Large intestine (tissue), 3 donors: ENCODE measurements around the gene SMURF2. TPM values are rescaled to one million over a fixed set of nuclear protein-coding genes. Genes with fewer than 3 reads are reported as not detected.
A peak's percentile ranks its signal among the peaks of the same experiment; 100 is the strongest.
"Not testable (repeated sequence)": the region's sequence is repeated elsewhere in the genome, so short reads cannot be mapped to it uniquely, and the experiment has no call there.

Experiments
- DNase-seq, 2 donors: peaks; one replicate each; pipeline versions ENCODE4 v3.0.0 to v3.0.0-alpha.2; 2013
- H3K27ac ChIP-seq: one replicate; pipeline ENCODE4 v1.5.1; 2013; ENCODE audit warnings: low read length
- H3K27me3 ChIP-seq: 2 replicates; pipeline ENCODE4 v1.6.1; 2013; ENCODE audit warnings: low read length; ENCODE audit not compliant: control insufficient read depth, insufficient read depth
- H3K36me3 ChIP-seq: 2 replicates; pipeline ENCODE4 v1.6.1; 2013; ENCODE audit warnings: low read length; ENCODE audit not compliant: control insufficient read depth, insufficient read depth
- H3K4me1 ChIP-seq: one replicate; pipeline ENCODE4 v1.6.1; 2013; ENCODE audit warnings: low read length; ENCODE audit not compliant: control insufficient read depth, insufficient read depth
- H3K4me3 ChIP-seq: one replicate; pipeline ENCODE4 v1.5.1; 2013; ENCODE audit warnings: low read length
- H3K9me3 ChIP-seq: one replicate; pipeline ENCODE4 v1.6.1; 2013; ENCODE audit warnings: mild to moderate bottlenecking, low read depth, low read length, moderate library complexity; ENCODE audit not compliant: control insufficient read depth
- WGBS: methylation state at CpG from one replicate; pipeline ENCODE4 v1.1.5; 2013; ENCODE audit warnings: low lambda C conversion rate; ENCODE audit not compliant: insufficient coverage; 5-methylcytosine and 5-hydroxymethylcytosine counted together
- polyA plus RNA-seq: library from polyadenylated mRNA; unstranded; fragments of 120-200 nt; gene quantifications from one replicate; pipeline ENCODE4 v1.2.1, GENCODE V29; 2013

SMURF2 gene
- polyA plus RNA-seq, 1 donor, result 20.4 TPM

DNA sequence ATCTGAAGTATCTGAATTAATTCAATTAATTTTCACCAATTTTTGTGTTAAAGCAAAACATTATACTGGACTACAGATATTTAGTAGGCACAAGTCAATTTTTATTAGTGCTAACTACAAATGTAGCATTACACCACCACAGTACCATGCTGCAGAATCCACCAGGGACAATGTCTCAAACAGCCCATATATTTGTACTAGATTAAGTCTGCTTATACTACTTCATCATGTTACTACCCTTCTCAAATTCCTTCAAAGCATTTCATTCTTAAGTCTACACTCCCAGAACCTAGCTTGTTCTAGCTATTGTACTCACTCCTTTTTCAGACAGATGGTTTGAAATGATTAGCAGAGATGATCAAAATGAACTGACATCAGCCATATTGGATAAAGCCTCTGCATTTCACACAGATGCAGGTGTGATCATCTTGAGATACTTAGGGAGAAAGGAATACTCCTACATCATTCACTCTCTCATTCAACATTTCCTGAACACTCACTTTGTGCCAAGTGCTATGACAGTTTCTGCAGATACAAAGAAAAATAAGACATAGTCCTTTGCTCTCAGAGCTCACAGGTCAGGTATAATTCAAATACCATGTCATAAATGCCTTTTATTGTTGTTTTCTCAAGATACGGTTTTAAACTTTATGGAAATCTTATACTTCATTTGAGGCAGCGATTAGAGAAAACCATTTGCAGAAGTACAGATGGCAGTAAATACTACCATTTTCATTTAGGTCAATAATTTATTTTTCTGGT is 47.7 kb downstream of the SMURF2 start:
- no peaks in the 10 kb centered on the region for H3K9me3 ChIP-seq
- DNase-seq, result peak; percentile 43 to 70
- H3K4me3 ChIP-seq, result no peak overlapping the region
- WGBS, result 30% methylated on average over 2 of the region's 2 CpGs
- H3K27me3 ChIP-seq, result no peaks in the 10 kb centered on the region
- H3K4me1 ChIP-seq, result peaks cover 19% of the 10 kb centered on the region
- peak overlapping the region; percentile 85 for H3K27ac ChIP-seq
- H3K36me3 ChIP-seq, result no peaks in the 10 kb centered on the region

DNA sequence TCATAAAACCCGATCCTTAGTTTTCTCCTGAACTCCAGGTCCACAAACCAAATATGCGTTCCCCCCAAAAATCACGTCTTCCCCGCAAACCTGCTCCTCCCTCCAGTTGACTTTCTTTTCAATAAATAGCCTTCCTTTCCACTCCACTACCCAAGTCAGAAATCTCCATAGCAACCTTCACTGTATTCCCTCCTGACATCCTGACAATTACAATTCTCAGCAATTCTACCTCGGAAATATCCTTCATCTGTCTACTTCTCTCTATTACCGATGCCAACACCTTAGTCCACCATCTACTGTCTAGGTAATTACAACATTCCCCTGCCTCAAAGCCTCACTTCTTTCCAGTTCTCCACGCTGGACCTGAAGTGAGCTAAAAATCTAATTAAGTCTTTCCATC is 50.7 kb downstream of the SMURF2 start:
- no peak for DNase-seq
- Histone ChIP-seq H3K27me3 (no peaks in the 10 kb centered on the region), H3K4me3 (no peak overlapping the region), H3K36me3 (no peaks in the 10 kb centered on the region), H3K27ac (no peak overlapping the region), H3K9me3 (no peaks in the 10 kb centered on the region), H3K4me1 (peaks cover 19% of the 10 kb centered on the region)
- WGBS, result 100% methylated on average over 6 of the region's 7 CpGs

DNA sequence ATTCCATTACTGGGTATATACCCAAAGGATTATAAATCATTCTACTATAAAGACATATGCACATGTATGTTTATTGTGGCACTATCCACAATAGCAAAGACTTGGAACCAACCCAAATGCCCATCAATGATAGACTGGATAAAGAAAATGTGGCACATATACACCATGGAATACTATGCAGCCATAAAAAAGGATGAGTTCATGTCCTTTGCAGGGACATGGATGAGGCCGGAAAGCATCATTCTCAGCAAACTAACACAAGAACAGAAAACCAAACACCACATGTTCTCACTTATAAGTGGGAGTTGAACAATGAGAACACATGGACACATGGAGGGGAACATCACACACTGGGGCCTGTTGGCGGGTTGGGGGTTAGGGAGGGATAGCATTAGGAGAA is 51.9 kb downstream of the SMURF2 start:
- DNase-seq, H3K36me3 ChIP-seq, H3K27me3 ChIP-seq, H3K4me3 ChIP-seq, H3K9me3 ChIP-seq, H3K27ac ChIP-seq: not testable (repeated sequence)
- no CpG with 5 or more reads among the region's 2 CpGs for WGBS
- H3K4me1 ChIP-seq, result peaks cover 16% of the 10 kb centered on the region

- Histone ChIP-seq H3K4me3 (no peak overlapping the region), H3K9me3 (no peaks in the 10 kb centered on the region), H3K4me1 (peaks cover 2% of the 10 kb centered on the region), H3K27ac (no peak overlapping the region), H3K36me3 (no peaks in the 10 kb centered on the region), H3K27me3 (no peaks in the 10 kb centered on the region)
- WGBS, result 94% methylated on average over 2 of the region's 2 CpGs
- DNase-seq, result no peak
These were observed 53.5 kb downstream of the SMURF2 start for GRCh38 chr17:64608571-64608981.

GRCh38 chr17:64607862-64608565 is 54.1 kb downstream of the SMURF2 start:
- no peak for DNase-seq
- no peaks in the 10 kb centered on the region for H3K36me3 ChIP-seq
- WGBS, result no CpG with 5 or more reads among the region's 2 CpGs
- H3K4me3 ChIP-seq, result no peak overlapping the region
- H3K27me3 ChIP-seq, result no peaks in the 10 kb centered on the region
- H3K4me1 ChIP-seq, result no peaks in the 10 kb centered on the region
- no peaks in the 10 kb centered on the region for H3K9me3 ChIP-seq
- H3K27ac ChIP-seq, result no peak overlapping the region

GRCh38 chr17:64604532-64604931 is 57.6 kb downstream of the SMURF2 start:
- H3K4me1 ChIP-seq, H3K4me3 ChIP-seq, H3K27ac ChIP-seq, H3K36me3 ChIP-seq, H3K27me3 ChIP-seq, DNase-seq, H3K9me3 ChIP-seq: not testable (repeated sequence)
- no CpG with 5 or more reads among the region's 12 CpGs for WGBS

- no peaks in the 10 kb centered on the region for H3K36me3 ChIP-seq
- 100% methylated on average over 1 of the region's 1 CpG for WGBS
- no peak for DNase-seq
- no peaks in the 10 kb centered on the region for H3K4me1 ChIP-seq
- H3K27ac ChIP-seq, result no peak overlapping the region
- H3K4me3 ChIP-seq, result no peak overlapping the region
- H3K27me3 ChIP-seq, result no peaks in the 10 kb centered on the region
- H3K9me3 ChIP-seq, result no peaks in the 10 kb centered on the region
These were observed 58.1 kb downstream of the SMURF2 start for GRCh38 chr17:64603987-64604386.

DNA sequence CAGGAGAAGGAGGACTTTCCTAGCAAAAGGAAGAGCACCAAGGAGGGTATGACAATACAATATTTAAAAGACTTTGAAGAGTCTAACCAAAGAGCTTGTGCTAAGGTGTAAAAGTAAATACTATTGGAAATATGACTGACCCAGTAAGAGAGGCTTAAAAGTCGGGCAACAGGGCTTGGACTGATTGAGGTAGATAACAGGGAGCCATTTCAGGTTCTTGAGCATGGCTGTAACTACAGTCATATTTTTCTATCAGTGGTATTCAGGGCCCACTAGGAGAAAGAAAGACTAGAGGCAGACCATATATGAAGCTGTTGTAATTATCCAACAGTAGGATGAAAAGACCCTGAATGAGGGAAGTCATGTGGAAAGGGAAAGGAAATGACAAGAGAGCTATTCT is 62.3 kb downstream of the SMURF2 start:
- Histone ChIP-seq H3K27me3 (no peaks in the 10 kb centered on the region), H3K36me3 (peaks cover 10% of the 10 kb centered on the region), H3K27ac (no peak overlapping the region), H3K4me1 (no peaks in the 10 kb centered on the region), H3K4me3 (no peak overlapping the region), H3K9me3 (no peaks in the 10 kb centered on the region)
- DNase-seq, result no peak
- WGBS, result no CpG with 5 or more reads among the region's 1 CpG

DNA sequence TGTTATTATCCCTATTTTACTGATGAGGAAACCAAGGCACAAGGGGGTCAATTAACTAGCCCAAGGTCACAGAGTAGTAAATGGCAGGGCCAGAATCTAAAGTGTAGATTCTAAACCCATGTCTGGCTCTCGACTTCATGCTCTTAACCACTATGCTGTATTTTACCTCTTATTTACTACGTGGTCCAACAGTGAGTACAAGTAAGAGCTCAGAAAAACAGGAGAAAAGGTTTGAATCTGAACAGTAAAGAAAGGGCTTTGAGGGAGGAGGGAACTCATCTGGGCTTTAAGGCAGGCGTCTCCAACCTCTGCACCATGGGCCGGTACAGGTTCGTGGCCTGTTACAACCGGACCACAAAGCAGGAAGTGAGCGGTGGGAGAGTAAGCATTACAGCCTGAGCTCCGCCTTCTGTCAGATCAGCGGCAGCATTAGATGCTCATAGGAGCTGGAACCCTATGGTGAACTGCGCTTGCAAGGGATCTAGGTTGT is 62.9 kb downstream of the SMURF2 start:
- DNase-seq, result no peak
- no peak overlapping the region for H3K27ac ChIP-seq
- 53% methylated on average over 3 of the region's 10 CpGs for WGBS
- no peaks in the 10 kb centered on the region for H3K4me1 ChIP-seq
- no peak overlapping the region for H3K4me3 ChIP-seq
- no peaks in the 10 kb centered on the region for H3K27me3 ChIP-seq
- peaks cover 11% of the 10 kb centered on the region for H3K36me3 ChIP-seq
- H3K9me3 ChIP-seq, result no peaks in the 10 kb centered on the region

DNA sequence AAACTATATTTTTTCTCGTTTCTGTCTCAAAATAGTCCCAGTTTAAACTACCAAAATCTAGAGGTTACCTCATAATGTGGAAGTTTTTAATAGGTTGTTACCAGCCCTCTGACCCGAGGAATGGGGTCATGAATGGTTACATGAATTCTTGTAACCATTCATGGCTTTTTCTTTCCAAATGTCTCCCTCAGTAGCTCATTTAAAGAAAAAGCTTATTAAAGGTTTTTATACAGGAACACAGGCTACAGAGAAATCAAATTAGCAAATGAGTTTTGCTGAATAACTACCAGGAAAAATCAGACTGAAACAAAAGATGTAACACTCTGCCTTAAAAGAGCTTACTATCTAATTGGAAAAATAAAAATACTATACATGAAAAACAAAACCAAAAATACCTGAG is 63.4 kb downstream of the SMURF2 start:
- Histone ChIP-seq H3K9me3 (no peaks in the 10 kb centered on the region), H3K36me3 (peaks cover 14% of the 10 kb centered on the region), H3K4me1 (no peaks in the 10 kb centered on the region), H3K4me3 (no peak overlapping the region), H3K27me3 (no peaks in the 10 kb centered on the region), H3K27ac (no peak overlapping the region)
- DNase-seq, result no peak
- WGBS, result 80% methylated on average over 1 of the region's 2 CpGs
